GM12878 (cell line): Measurements from ENCODE around the gene MICAL3. TPM values are rescaled to one million over a fixed set of nuclear protein-coding genes. Genes with fewer than 3 reads are reported as not detected.

Experiments used
- ATAC-seq: fragments of 200-7000 bp; cut with Tn5 transposase; 3 replicates; pipeline ENCODE4 v1.9.1; 2020; ENCODE audit warnings: mild to moderate bottlenecking, moderate library complexity
- BruUV-seq: library from RNA; stranded (reverse); fragments of 400-500 nt; replicated peaks from 2 replicates; lab custom pipeline; 2021; lab: Mats Ljungman, UMichigan
- CTCF ChIA-PET: fragments of 300-600 bp; sonication (Branson Sonifier 250); formaldehyde crosslinking; extraction: SDS; loops from one replicate; lab custom pipeline; 2021; ENCODE audit warnings: inconsistent platforms; lab: Yijun Ruan, JAX
- POLR2A ChIA-PET: fragments of 350-600 bp; formaldehyde crosslinking; extraction: SDS; loops from one replicate; lab custom pipeline; 2021; ENCODE audit warnings: inconsistent platforms; lab: Charles Lee
- RAD21 ChIA-PET: fragments of 300-600 bp; sonication (Branson Sonifier 250); formaldehyde crosslinking; loops from one replicate; lab custom pipeline; 2023; ENCODE audit warnings: antibody characterized with exemption; ENCODE audit not compliant: unreplicated experiment; lab: Charles Lee
- SMC1A ChIA-PET: fragments of 300-600 bp; sonication (Branson Sonifier 250); formaldehyde crosslinking; loops from one replicate; lab custom pipeline; 2023; ENCODE audit not compliant: unreplicated experiment, uncharacterized antibody; lab: Charles Lee
- DNase-seq: peaks from one replicate; pipeline ENCODE4 v3.0.0-alpha.2; 2011; ENCODE audit warnings: low read depth, low spot score
- FAIRE-seq: peaks from 3 replicates; lab custom pipeline; 2011; peaks lifted over from hg19 to GRCh38; lab: Jason Lieb, UNC
- H2AFZ ChIP-seq: 2 replicates; pipeline ENCODE4 v1.6.0; 2011; ENCODE audit warnings: low read depth, low read length, control low read depth; ENCODE audit not compliant: control insufficient read depth
- H3K27ac ChIP-seq: 2 replicates; pipeline ENCODE4 v1.5.1; 2011; ENCODE audit warnings: control low read depth; ENCODE audit not compliant: control insufficient read depth, insufficient read depth
- H3K27me3 ChIP-seq, 2 experiments: replicated peaks in 1 of 2; 2 replicates each; pipeline versions ENCODE4 v1.6.0 to v1.6.1; 2011; ENCODE audit warnings: low read length in 1 of 2; ENCODE audit not compliant: control insufficient read depth in 2 of 2, insufficient read depth in 2 of 2
- H3K36me3 ChIP-seq, 2 experiments: 2 replicates each; pipeline ENCODE4 v1.5.1; 2011; ENCODE audit warnings: low read length in 1 of 2; ENCODE audit not compliant: control insufficient read depth in 2 of 2, insufficient read depth in 2 of 2
- H3K4me1 ChIP-seq: 2 replicates; pipeline ENCODE4 v1.6.1; 2011; ENCODE audit warnings: mild to moderate bottlenecking, low read length, moderate library complexity, mixed read lengths; ENCODE audit not compliant: control insufficient read depth, insufficient read depth
- H3K4me2 ChIP-seq: 2 replicates; pipeline ENCODE4 v1.6.0; 2011; ENCODE audit warnings: control low read depth; ENCODE audit not compliant: control insufficient read depth, insufficient read depth
- H3K4me3 ChIP-seq: fragments of 200-600 bp; sonication (generic); 2 replicates; pipeline ENCODE4 v1.5.1; 2016
- H3K79me2 ChIP-seq: 2 replicates; pipeline ENCODE4 v1.6.0; 2011; ENCODE audit warnings: low read length; ENCODE audit not compliant: control insufficient read depth, insufficient read depth
- H3K9ac ChIP-seq: 2 replicates; pipeline ENCODE4 v1.8.0; 2011; ENCODE audit warnings: low read length, control low read depth, mixed read lengths; ENCODE audit not compliant: control insufficient read depth, insufficient read depth
- H3K9me3 ChIP-seq: replicated peaks from 3 replicates; pipeline ENCODE4 v1.5.1; 2011; ENCODE audit warnings: mild to moderate bottlenecking, low read length; ENCODE audit not compliant: control insufficient read depth, insufficient read depth
- H4K20me1 ChIP-seq: 2 replicates; pipeline ENCODE4 v1.6.0; 2011; ENCODE audit not compliant: control insufficient read depth, insufficient read depth
- BMI1 ChIP-seq: fragments of 450-650 bp; IDR thresholded peaks from 2 replicates; pipeline ENCODE4 v1.6.1; 2016; ENCODE audit warnings: mild to moderate bottlenecking, moderate library complexity, borderline replicate concordance
- ESRRA ChIP-seq: IDR thresholded peaks from 2 replicates; pipeline ENCODE4 v1.6.1; 2012; ENCODE audit warnings: mild to moderate bottlenecking, low read length, improper control_type of control experiment
- KAT2A ChIP-seq: conservative IDR thresholded peaks from 2 replicates; pipeline ENCODE4 v1.6.1; 2011; ENCODE audit warnings: low read depth, low read length; ENCODE audit not compliant: control insufficient read depth
- MXI1 ChIP-seq: fragments of 150-350 bp; IDR thresholded peaks from 2 replicates; pipeline ENCODE4 v1.6.1; 2011; ENCODE audit warnings: low read depth, mild to moderate bottlenecking, inconsistent platforms, low read length, improper control_type of control experiment
- NBN ChIP-seq: fragments of 450-650 bp; IDR thresholded peaks from 2 replicates; pipeline ENCODE4 v1.6.1; 2016
- NR2C2 ChIP-seq: IDR thresholded peaks from 2 replicates; pipeline ENCODE4 v1.6.1; 2011; ENCODE audit warnings: borderline replicate concordance, low read depth; ENCODE audit not compliant: control insufficient read depth, insufficient read length
- POLR2AphosphoS5 ChIP-seq: IDR thresholded peaks from 2 replicates; pipeline ENCODE4 v1.6.1; 2011; ENCODE audit warnings: mild to moderate bottlenecking, low read length, inconsistent platforms
- RFX5 ChIP-seq: IDR thresholded peaks from 2 replicates; pipeline ENCODE4 v1.6.1; 2011; ENCODE audit warnings: low read depth, low read length, improper control_type of control experiment
- SP1 ChIP-seq: IDR thresholded peaks from one replicate; pipeline ENCODE4 v1.6.1; 2011; ENCODE audit warnings: low read depth, low read length
- SREBF1 ChIP-seq: IDR thresholded peaks from 2 replicates; pipeline ENCODE4 v1.6.1; 2012; ENCODE audit warnings: mild to moderate bottlenecking, low read length
- SUPT20H ChIP-seq: IDR thresholded peaks from 2 replicates; pipeline ENCODE4 v1.6.1; 2011; ENCODE audit warnings: low read depth, mild to moderate bottlenecking, low read length, moderate library complexity, borderline replicate concordance; ENCODE audit not compliant: control insufficient read depth
- USF2 ChIP-seq: IDR thresholded peaks from 2 replicates; pipeline ENCODE4 v1.6.1; 2011; ENCODE audit warnings: low read depth, low read length, improper control_type of control experiment, borderline replicate concordance
- WRNIP1 ChIP-seq: IDR thresholded peaks from 2 replicates; pipeline ENCODE4 v1.6.1; 2011; ENCODE audit warnings: low read depth, low read length, improper control_type of control experiment, borderline replicate concordance
- ZBTB11 ChIP-seq: fragments of 450-650 bp; formaldehyde crosslinking; IDR thresholded peaks from 2 replicates; pipeline ENCODE4 v1.5.0; 2022; ENCODE audit warnings: mild to moderate bottlenecking, missing genetic modification characterization
- ZNF687 ChIP-seq: fragments of 450-650 bp; IDR thresholded peaks from 2 replicates; pipeline ENCODE4 v1.6.1; 2017; ENCODE audit warnings: mild to moderate bottlenecking, moderate library complexity
- ZZZ3 ChIP-seq: IDR thresholded peaks from 2 replicates; pipeline ENCODE4 v1.6.1; 2011; ENCODE audit warnings: low read depth; ENCODE audit not compliant: control insufficient read depth, insufficient read length
- WGBS: methylation state at CpG from one replicate; pipeline ENCODE4 v1.1.6; 2016; ENCODE audit warnings: low lambda C conversion rate; ENCODE audit not compliant: insufficient replicate concordance, insufficient coverage; ENCODE audit errors: missing lambda C conversion rate; 5-methylcytosine and 5-hydroxymethylcytosine counted together
- in situ Hi-C: fragments of 300-500 bp; cut with MboI; formaldehyde crosslinking; loops from 9 replicates; pipeline ENCODE4 v1.14.3; 2018; ENCODE audit warnings: mixed read lengths
- intact Hi-C: fragments of 100-400 bp; cut with micrococcal nuclease; formaldehyde crosslinking; loops from one replicate; pipeline ENCODE4 v1.14.2; 2022; ENCODE audit not compliant: unreplicated experiment
- polyA plus RNA-seq, 11 experiments: library from polyadenylated mRNA; depleted of rRNA in 4 of 11; unstranded in 6 of 11; stranded (reverse) in 5 of 11; fragments of >200 nt; fragmentation: Nextera tagmentation in 4 of 11; fragmentation: Illumina TruSeq in 1 of 11; extraction: Ambion mirVana in 4 of 11; extraction: Trizol in 1 of 11; gene quantifications; 1 replicate in 1 of 11; 2 replicates in 10 of 11; pipeline versions ENCODE4 v1.2.1 to v1.2.3, GENCODE V29; 2011 to 2016; ENCODE audit warnings: inconsistent platforms in 2 of 11, missing spikeins in 2 of 11, low read depth in 1 of 11
- total RNA-seq, 4 experiments: library from RNA; depleted of rRNA in 3 of 4; stranded (reverse); fragments of >200 nt in 3 of 4; fragmentation: Illumina TruSeq in 1 of 4; extraction: Trizol in 1 of 4; gene quantifications; 2 replicates each; pipeline versions ENCODE4 v1.2.1 to v1.2.3, GENCODE V29; 2013 to 2021

Gene MICAL3
- total and polyA plus RNA-seq, 10 of the 15 experiments (the other 5 are each of a cell fraction or from before 2014, with no cell fraction given), result 2.6 to 92.2 (median 24.0) TPM

- TSS peak; percentile 27 for BruUV-seq
- Histone ChIP-seq H3K4me1 (no peaks in the 10 kb centered on the region), H3K9me3 (no peaks in the 10 kb centered on the region), H3K79me2 (no peaks in the 10 kb centered on the region), H3K27me3 (no peaks in the 10 kb centered on the region), H4K20me1 (no peaks in the 10 kb centered on the region), H3K4me3 (no peak overlapping the region), H3K27ac (no peak overlapping the region), H3K9ac (no peak overlapping the region), H3K36me3 (peaks cover 8 to 17% of the 10 kb centered on the region in 2 experiments; a peak in 3 of 4 replicates), H3K4me2 (no peak overlapping the region), H2AFZ (no peak overlapping the region)
- WGBS, result 59% methylated on average over 14 of the region's 14 CpGs
- FAIRE-seq (no peak), ATAC-seq (no peak), DNase-seq (no peak)
- ChIA-PET SMC1A (no interaction called here), POLR2A (no interaction called here), CTCF (interaction anchor here (1.9 kb wide), 1 partner anchor 239 kb away, joined by 5 read pairs; no protein-coding TSS in a partner anchor), RAD21 (no interaction called here)
- in situ Hi-C loops (no loop called here), intact Hi-C loops (no loop called here)
- TF ChIP-seq USF2, result no peak
- no peak for TF ChIP-seq SUPT20H
- TF ChIP-seq WRNIP1, result no peak
- no peak for TF ChIP-seq NBN
- TF ChIP-seq MXI1, result no peak
- TF ChIP-seq ZNF687, result no peak
- TF ChIP-seq ZBTB11 (CRISPR knock-in tag), result no peak
- TF ChIP-seq ESRRA, result no peak
- no peak for TF ChIP-seq SREBF1
- TF ChIP-seq BMI1, result no peak
- TF ChIP-seq ZZZ3, result no peak
- TF ChIP-seq SP1, result no peak
- TF ChIP-seq NR2C2, result no peak
- no peak for TF ChIP-seq POLR2AphosphoS5
- no peak for TF ChIP-seq RFX5
- TF ChIP-seq KAT2A, result no peak
Observed at GRCh38 chr22:17836992-17837742, 187.2 kb downstream of the MICAL3 start.
